Fibroblast of villous mesenchyme (primary cell): ENCODE results near the gene TLR9. TPM values are rescaled to one million over a fixed set of nuclear protein-coding genes. Genes with fewer than 3 reads are reported as not detected.
"Not testable (repeated sequence)": the region's sequence is repeated elsewhere in the genome, so short reads cannot be mapped to it uniquely, and the experiment has no call there.

Experiments
- DNase-seq: peaks from one replicate; pipeline ENCODE4 v3.0.0-alpha.2; 2010; ENCODE audit warnings: low read depth
- H3K4me3 ChIP-seq: 2 replicates; pipeline ENCODE4 v1.5.1; 2011; ENCODE audit warnings: low read depth, mild to moderate bottlenecking, low read length
- total RNA-seq: library from RNA; depleted of rRNA; stranded (reverse); fragments of >200 nt; gene quantifications from 2 replicates; pipeline ENCODE4 v1.2.3, GENCODE V29; 2012
- TF ChIP-seq, protein P1 (sequence below): IDR thresholded peaks from 2 replicates; pipeline ENCODE4 v1.5.1; 2012; ENCODE audit warnings: low read depth, mild to moderate bottlenecking, low read length; ENCODE audit not compliant: insufficient read depth

The TLR9 gene
- total RNA-seq, 1 donor = not detected

DNA sequence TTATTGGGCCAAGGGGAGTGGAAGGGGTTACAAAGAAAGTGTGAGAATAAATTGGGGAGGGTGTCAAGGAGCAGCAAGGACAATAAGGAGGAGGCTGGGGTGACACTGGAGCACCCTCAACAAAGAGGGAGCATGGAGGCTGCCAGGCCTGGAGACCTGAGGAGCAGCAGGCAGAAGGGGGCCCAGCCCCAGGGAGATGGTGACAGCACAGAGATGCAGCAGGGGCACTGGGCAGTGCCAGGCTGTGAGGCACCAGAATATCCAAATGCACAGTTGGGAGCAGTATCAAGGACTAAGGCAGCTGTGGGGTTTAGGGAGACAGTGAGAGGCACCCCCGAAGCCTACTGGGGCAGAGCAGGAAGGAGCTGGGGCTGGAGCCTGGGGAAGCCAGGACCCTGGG, 46.9 kb downstream of the TLR9 start:
- no peak for DNase-seq

DNA sequence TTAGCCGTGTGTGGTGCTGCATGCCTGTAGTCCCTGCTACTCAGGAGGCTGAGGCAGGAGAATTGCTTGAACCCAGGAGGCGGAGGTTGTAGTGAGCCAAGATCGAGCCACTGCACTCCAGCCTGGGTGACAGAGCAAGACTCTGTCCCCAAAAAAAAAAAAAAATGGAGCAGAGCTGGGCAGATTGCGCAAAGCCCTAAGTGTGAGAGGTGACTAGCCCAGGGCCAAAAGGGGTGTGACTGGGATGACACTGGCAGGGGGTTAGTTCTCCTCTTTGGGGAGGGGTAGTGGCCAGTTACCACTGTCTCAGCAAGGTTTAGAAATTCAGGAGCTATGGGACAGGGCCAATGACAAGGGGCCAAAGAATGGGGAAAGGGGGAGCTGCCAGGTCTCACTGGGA, 47.3 kb downstream of the TLR9 start:
- H3K4me3 ChIP-seq, DNase-seq: not testable (repeated sequence)

More for the DNA sequence above, 46.9 kb downstream of the TLR9 start:
- TF ChIP-seq, protein P1, sequence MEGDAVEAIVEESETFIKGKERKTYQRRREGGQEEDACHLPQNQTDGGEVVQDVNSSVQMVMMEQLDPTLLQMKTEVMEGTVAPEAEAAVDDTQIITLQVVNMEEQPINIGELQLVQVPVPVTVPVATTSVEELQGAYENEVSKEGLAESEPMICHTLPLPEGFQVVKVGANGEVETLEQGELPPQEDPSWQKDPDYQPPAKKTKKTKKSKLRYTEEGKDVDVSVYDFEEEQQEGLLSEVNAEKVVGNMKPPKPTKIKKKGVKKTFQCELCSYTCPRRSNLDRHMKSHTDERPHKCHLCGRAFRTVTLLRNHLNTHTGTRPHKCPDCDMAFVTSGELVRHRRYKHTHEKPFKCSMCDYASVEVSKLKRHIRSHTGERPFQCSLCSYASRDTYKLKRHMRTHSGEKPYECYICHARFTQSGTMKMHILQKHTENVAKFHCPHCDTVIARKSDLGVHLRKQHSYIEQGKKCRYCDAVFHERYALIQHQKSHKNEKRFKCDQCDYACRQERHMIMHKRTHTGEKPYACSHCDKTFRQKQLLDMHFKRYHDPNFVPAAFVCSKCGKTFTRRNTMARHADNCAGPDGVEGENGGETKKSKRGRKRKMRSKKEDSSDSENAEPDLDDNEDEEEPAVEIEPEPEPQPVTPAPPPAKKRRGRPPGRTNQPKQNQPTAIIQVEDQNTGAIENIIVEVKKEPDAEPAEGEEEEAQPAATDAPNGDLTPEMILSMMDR = no peak
- no peak overlapping the region for H3K4me3 ChIP-seq

DNA sequence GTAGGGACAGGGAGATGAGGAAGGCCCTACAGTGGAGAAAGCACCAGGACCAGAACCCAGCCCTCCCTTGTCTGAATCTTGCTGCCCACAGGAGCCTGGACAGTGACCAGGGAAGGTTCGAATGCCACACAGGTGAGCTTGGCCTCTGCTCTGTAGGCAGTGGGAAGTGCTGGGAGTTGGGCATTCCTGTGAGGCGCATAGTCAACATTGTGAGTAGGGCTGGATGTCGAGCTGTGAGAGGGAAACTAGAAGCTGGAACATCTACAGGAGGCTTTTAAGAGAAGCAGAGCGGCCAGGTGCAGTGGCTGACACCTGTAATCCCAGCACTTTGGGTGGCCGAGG, 47.8 kb downstream of the TLR9 start:
- H3K4me3 ChIP-seq = no peak overlapping the region
- DNase-seq = no peak
- TF ChIP-seq, protein P1 = no peak

DNA sequence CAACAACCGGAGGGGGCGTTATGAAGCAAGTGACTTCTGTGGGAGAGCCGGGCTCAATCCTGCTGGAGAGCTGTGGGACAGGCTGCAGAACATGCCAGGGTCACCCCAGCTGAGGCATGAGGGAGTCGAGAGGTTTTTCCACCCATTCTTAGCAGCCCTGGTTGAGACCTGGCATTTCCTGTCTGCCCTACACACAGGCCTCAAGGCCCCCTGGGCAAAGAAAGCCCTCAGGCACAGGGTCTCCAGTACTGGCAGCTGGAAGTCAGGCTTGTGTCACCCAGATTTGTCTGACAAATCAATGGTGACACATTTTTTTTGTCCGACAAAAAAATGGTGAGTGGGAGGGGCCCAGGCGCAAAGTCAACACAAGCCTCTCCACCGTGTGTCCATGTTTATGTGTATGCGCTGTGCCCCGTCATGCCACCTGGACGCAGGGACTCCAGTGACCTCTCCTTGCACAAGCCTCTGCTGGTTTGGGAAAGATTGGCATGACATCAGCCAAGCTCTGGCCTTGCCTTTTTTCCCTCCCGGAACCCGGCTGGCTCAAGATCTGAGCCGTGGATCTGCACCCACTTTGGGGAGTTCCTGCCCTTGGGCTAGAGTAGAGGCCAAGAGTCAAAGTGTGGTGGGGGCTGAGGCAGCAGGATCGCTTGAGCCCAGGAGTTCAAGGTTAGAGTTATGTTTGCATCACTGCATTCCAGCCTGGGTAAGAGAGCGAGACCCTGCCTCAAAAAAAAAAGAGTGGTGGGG, 48.3 kb downstream of the TLR9 start:
- no peak overlapping the region for H3K4me3 ChIP-seq
- TF ChIP-seq, protein P1 = no peak
- DNase-seq = no peak

DNA sequence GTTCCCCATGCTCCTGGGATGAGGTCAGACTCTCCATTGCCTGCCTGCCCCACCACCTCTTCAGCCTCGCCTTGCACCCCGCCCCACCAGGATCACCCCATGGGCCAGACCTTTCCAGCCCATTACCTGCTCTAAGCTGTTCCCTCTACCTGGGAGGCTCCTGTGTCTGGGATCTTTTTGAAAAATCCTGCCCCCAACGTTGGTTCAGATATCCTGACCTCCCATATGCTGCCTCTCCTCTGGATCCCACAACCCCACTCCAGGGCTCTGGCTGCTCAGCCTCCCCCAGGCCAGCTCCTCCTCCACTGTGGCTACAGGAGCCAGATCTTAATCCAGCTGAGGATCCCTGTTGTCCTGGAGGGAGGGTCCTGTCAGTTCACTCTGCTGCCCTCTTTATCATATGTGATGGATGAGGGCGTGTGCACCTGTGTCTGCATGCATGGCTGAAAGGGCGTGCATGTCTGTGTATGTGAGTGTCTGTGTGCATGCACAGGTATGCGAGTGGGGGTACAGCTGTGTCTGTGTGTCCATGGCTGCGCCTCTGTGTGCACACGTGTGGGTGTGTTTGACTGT, 49.2 kb downstream of the TLR9 start:
- TF ChIP-seq, protein P1 = no peak
- DNase-seq = no peak
- H3K4me3 ChIP-seq = no peak overlapping the region

DNA sequence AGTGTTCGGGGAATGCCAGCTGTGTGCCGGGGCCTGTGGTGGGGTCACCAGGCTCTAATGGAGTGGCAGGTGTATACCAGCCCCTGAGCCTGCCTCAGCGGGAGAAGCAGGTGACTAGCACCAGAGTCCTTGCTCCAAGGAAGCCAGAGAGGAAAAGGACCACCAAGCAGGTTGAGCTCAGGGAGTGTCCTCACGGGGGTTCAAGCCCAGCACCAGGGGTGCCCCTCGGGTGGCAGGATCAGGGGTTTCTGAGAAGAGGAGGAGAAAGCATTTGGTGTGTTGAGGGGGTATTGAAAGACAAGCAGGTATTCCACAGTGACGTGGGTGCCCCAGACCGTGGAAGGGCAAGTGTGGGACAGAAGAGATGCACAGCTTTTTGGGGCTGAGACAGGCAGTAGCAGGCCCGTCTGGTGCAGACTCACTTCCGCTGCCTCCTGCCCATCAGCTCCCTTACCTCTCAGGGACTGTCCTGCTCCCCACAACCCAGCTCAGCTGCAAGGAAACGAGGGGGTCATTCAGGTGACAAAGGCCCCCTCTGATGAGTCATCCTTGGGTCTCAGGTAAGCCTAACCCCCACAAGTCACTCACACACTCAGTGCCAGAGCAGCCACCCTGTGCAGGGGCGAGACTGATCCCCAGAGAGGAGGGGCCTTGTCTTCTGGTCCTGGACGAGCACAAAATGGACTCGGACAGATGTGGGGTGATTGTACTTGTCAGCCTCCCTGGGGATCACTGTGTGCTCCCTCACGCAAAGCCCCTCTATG, 49.8 kb downstream of the TLR9 start:
- TF ChIP-seq, protein P1 = no peak
- no peak overlapping the region for H3K4me3 ChIP-seq
- no peak for DNase-seq

DNA sequence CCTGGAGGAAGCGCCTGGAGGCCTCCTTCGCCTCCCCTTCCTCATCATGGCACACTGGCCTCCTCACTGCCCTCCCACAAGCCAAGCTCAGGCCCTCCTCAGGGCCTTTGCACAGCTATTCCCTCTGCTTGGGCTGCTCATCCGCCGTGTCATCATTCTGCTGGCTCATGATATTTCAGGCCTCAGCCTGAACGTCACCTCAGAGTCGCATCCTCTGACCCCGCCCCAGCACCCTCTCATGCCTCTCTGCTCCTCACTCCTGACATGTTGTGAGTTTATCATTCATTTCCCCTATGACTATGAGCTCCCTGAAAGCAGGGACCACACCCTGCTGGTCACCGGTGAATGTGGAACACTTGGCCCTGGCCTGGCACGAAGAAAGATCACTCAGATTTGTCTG, 50.5 kb downstream of the TLR9 start:
- DNase-seq = no peak
- TF ChIP-seq, protein P1 = no peak
- no peak overlapping the region for H3K4me3 ChIP-seq
